GM12878 (cell line): Measurements from ENCODE around the gene CADPS. TPM values are rescaled to one million over a fixed set of nuclear protein-coding genes. Genes with fewer than 3 reads are reported as not detected.
A peak's percentile ranks its signal among the peaks of the same experiment; 100 is the strongest.

ENCODE experiments used
- ATAC-seq: fragments of 200-7000 bp; cut with Tn5 transposase; 3 replicates; pipeline ENCODE4 v1.9.1; 2020; ENCODE audit warnings: mild to moderate bottlenecking, moderate library complexity
- BruUV-seq: library from RNA; stranded (reverse); fragments of 400-500 nt; replicated peaks from 2 replicates; lab custom pipeline; 2021; lab: Mats Ljungman, UMichigan
- CTCF ChIA-PET: fragments of 300-600 bp; sonication (Branson Sonifier 250); formaldehyde crosslinking; extraction: SDS; loops from one replicate; lab custom pipeline; 2021; ENCODE audit warnings: inconsistent platforms; lab: Yijun Ruan, JAX
- POLR2A ChIA-PET: fragments of 350-600 bp; formaldehyde crosslinking; extraction: SDS; loops from one replicate; lab custom pipeline; 2021; ENCODE audit warnings: inconsistent platforms; lab: Charles Lee
- RAD21 ChIA-PET: fragments of 300-600 bp; sonication (Branson Sonifier 250); formaldehyde crosslinking; loops from one replicate; lab custom pipeline; 2023; ENCODE audit warnings: antibody characterized with exemption; ENCODE audit not compliant: unreplicated experiment; lab: Charles Lee
- SMC1A ChIA-PET: fragments of 300-600 bp; sonication (Branson Sonifier 250); formaldehyde crosslinking; loops from one replicate; lab custom pipeline; 2023; ENCODE audit not compliant: unreplicated experiment, uncharacterized antibody; lab: Charles Lee
- DNase-seq: peaks from one replicate; pipeline ENCODE4 v3.0.0-alpha.2; 2011; ENCODE audit warnings: low read depth, low spot score
- FAIRE-seq: peaks from 3 replicates; lab custom pipeline; 2011; peaks lifted over from hg19 to GRCh38; lab: Jason Lieb, UNC
- H2AFZ ChIP-seq: 2 replicates; pipeline ENCODE4 v1.6.0; 2011; ENCODE audit warnings: low read depth, low read length, control low read depth; ENCODE audit not compliant: control insufficient read depth
- H3K27ac ChIP-seq: 2 replicates; pipeline ENCODE4 v1.5.1; 2011; ENCODE audit warnings: control low read depth; ENCODE audit not compliant: control insufficient read depth, insufficient read depth
- H3K27me3 ChIP-seq, 2 experiments: replicated peaks in 1 of 2; 2 replicates each; pipeline versions ENCODE4 v1.6.0 to v1.6.1; 2011; ENCODE audit warnings: low read length in 1 of 2; ENCODE audit not compliant: control insufficient read depth in 2 of 2, insufficient read depth in 2 of 2
- H3K36me3 ChIP-seq, 2 experiments: 2 replicates each; pipeline ENCODE4 v1.5.1; 2011; ENCODE audit warnings: low read length in 1 of 2; ENCODE audit not compliant: control insufficient read depth in 2 of 2, insufficient read depth in 2 of 2
- H3K4me1 ChIP-seq: 2 replicates; pipeline ENCODE4 v1.6.1; 2011; ENCODE audit warnings: mild to moderate bottlenecking, low read length, moderate library complexity, mixed read lengths; ENCODE audit not compliant: control insufficient read depth, insufficient read depth
- H3K4me2 ChIP-seq: 2 replicates; pipeline ENCODE4 v1.6.0; 2011; ENCODE audit warnings: control low read depth; ENCODE audit not compliant: control insufficient read depth, insufficient read depth
- H3K4me3 ChIP-seq: fragments of 200-600 bp; sonication (generic); 2 replicates; pipeline ENCODE4 v1.5.1; 2016
- H3K79me2 ChIP-seq: 2 replicates; pipeline ENCODE4 v1.6.0; 2011; ENCODE audit warnings: low read length; ENCODE audit not compliant: control insufficient read depth, insufficient read depth
- H3K9ac ChIP-seq: 2 replicates; pipeline ENCODE4 v1.8.0; 2011; ENCODE audit warnings: low read length, control low read depth, mixed read lengths; ENCODE audit not compliant: control insufficient read depth, insufficient read depth
- H3K9me3 ChIP-seq: replicated peaks from 3 replicates; pipeline ENCODE4 v1.5.1; 2011; ENCODE audit warnings: mild to moderate bottlenecking, low read length; ENCODE audit not compliant: control insufficient read depth, insufficient read depth
- H4K20me1 ChIP-seq: 2 replicates; pipeline ENCODE4 v1.6.0; 2011; ENCODE audit not compliant: control insufficient read depth, insufficient read depth
- BHLHE40 ChIP-seq, 2 experiments: fragments of 450-650 bp in 1 of 2; IDR thresholded peaks; 2 replicates each; pipeline ENCODE4 v1.6.1; 2011 to 2017; ENCODE audit warnings: low read depth in 2 of 2, borderline replicate concordance in 1 of 2, improper control_type of control experiment in 1 of 2, low read length in 1 of 2, mild to moderate bottlenecking in 1 of 2
- BMI1 ChIP-seq: fragments of 450-650 bp; IDR thresholded peaks from 2 replicates; pipeline ENCODE4 v1.6.1; 2016; ENCODE audit warnings: mild to moderate bottlenecking, moderate library complexity, borderline replicate concordance
- CBFB ChIP-seq: IDR thresholded peaks from 2 replicates; pipeline ENCODE4 v1.6.1; 2016; ENCODE audit warnings: antibody characterized with exemption, low read depth
- CBX5 ChIP-seq: sonication (generic); IDR thresholded peaks from 2 replicates; pipeline ENCODE4 v1.6.1; 2016; ENCODE audit warnings: low read depth, moderate library complexity, mild to moderate bottlenecking, inconsistent platforms
- DPF2 ChIP-seq: fragments of 450-650 bp; IDR thresholded peaks from 2 replicates; pipeline ENCODE4 v1.6.1; 2017; ENCODE audit warnings: mild to moderate bottlenecking
- EED ChIP-seq: sonication (generic); IDR thresholded peaks from 2 replicates; pipeline ENCODE4 v1.6.1; 2016; ENCODE audit warnings: antibody characterized with exemption, low read depth
- ESRRA ChIP-seq: IDR thresholded peaks from 2 replicates; pipeline ENCODE4 v1.6.1; 2012; ENCODE audit warnings: mild to moderate bottlenecking, low read length, improper control_type of control experiment
- HDAC6 ChIP-seq: fragments of 200-600 bp; sonication (generic); IDR thresholded peaks from one replicate; pipeline ENCODE4 v1.8.0; 2017; ENCODE audit warnings: antibody characterized with exemption; ENCODE audit not compliant: unreplicated experiment
- MEF2A ChIP-seq: IDR thresholded peaks from 2 replicates; pipeline ENCODE4 v1.6.1; 2011; ENCODE audit warnings: low read depth, mild to moderate bottlenecking, low read length, moderate library complexity; ENCODE audit not compliant: insufficient read depth
- MYB ChIP-seq: fragments of 150-350 bp; IDR thresholded peaks from 2 replicates; pipeline ENCODE4 v1.6.1; 2014; ENCODE audit warnings: mild to moderate bottlenecking, low read depth, low read length, borderline replicate concordance
- POU2F2 ChIP-seq: IDR thresholded peaks from 3 replicates; pipeline ENCODE4 v1.6.1; 2011; ENCODE audit warnings: low read depth, mild to moderate bottlenecking, low read length, borderline replicate concordance
- RFX5 ChIP-seq: IDR thresholded peaks from 2 replicates; pipeline ENCODE4 v1.6.1; 2011; ENCODE audit warnings: low read depth, low read length, improper control_type of control experiment
- SMAD1 ChIP-seq: fragments of 450-650 bp; IDR thresholded peaks from 2 replicates; pipeline ENCODE4 v1.6.1; 2018; ENCODE audit warnings: mild to moderate bottlenecking, low read depth; ENCODE audit not compliant: partially characterized antibody
- SMAD5 ChIP-seq: IDR thresholded peaks from 2 replicates; pipeline ENCODE4 v1.6.1; 2016; ENCODE audit warnings: antibody characterized with exemption, low read depth
- TAF1 ChIP-seq: IDR thresholded peaks from 2 replicates; pipeline ENCODE4 v1.6.1; 2011; ENCODE audit warnings: mild to moderate bottlenecking, low read depth, low read length, borderline replicate concordance
- TCF7 ChIP-seq: IDR thresholded peaks from 2 replicates; pipeline ENCODE4 v1.6.1; 2014; ENCODE audit warnings: antibody characterized with exemption, borderline replicate concordance
- ZNF207 ChIP-seq: fragments of 450-650 bp; IDR thresholded peaks from 2 replicates; pipeline ENCODE4 v1.6.1; 2014; ENCODE audit warnings: antibody characterized with exemption, mild to moderate bottlenecking, borderline replicate concordance
- ZNF24 ChIP-seq: fragments of 450-650 bp; IDR thresholded peaks from 2 replicates; pipeline ENCODE4 v1.6.1; 2017; ENCODE audit warnings: antibody characterized with exemption, mild to moderate bottlenecking
- WGBS: methylation state at CpG from one replicate; pipeline ENCODE4 v1.1.6; 2016; ENCODE audit warnings: low lambda C conversion rate; ENCODE audit not compliant: insufficient replicate concordance, insufficient coverage; ENCODE audit errors: missing lambda C conversion rate; 5-methylcytosine and 5-hydroxymethylcytosine counted together
- in situ Hi-C: fragments of 300-500 bp; cut with MboI; formaldehyde crosslinking; loops from 9 replicates; pipeline ENCODE4 v1.14.3; 2018; ENCODE audit warnings: mixed read lengths
- intact Hi-C: fragments of 100-400 bp; cut with micrococcal nuclease; formaldehyde crosslinking; loops from one replicate; pipeline ENCODE4 v1.14.2; 2022; ENCODE audit not compliant: unreplicated experiment
- polyA plus RNA-seq, 11 experiments: library from polyadenylated mRNA; depleted of rRNA in 4 of 11; unstranded in 6 of 11; stranded (reverse) in 5 of 11; fragments of >200 nt; fragmentation: Nextera tagmentation in 4 of 11; fragmentation: Illumina TruSeq in 1 of 11; extraction: Ambion mirVana in 4 of 11; extraction: Trizol in 1 of 11; gene quantifications; 1 replicate in 1 of 11; 2 replicates in 10 of 11; pipeline versions ENCODE4 v1.2.1 to v1.2.3, GENCODE V29; 2011 to 2016; ENCODE audit warnings: inconsistent platforms in 2 of 11, missing spikeins in 2 of 11, low read depth in 1 of 11
- total RNA-seq, 4 experiments: library from RNA; depleted of rRNA in 3 of 4; stranded (reverse); fragments of >200 nt in 3 of 4; fragmentation: Illumina TruSeq in 1 of 4; extraction: Trizol in 1 of 4; gene quantifications; 2 replicates each; pipeline versions ENCODE4 v1.2.1 to v1.2.3, GENCODE V29; 2013 to 2021
- TF ChIP-seq, protein P1 (sequence below): fragments of 150-350 bp; IDR thresholded peaks from 2 replicates; pipeline ENCODE4 v1.6.1; 2016; ENCODE audit warnings: low read depth, low read length
- TF ChIP-seq, protein P2 (sequence below): fragments of 450-650 bp; IDR thresholded peaks from 2 replicates; pipeline ENCODE4 v1.6.1; 2017; ENCODE audit warnings: mild to moderate bottlenecking

Gene CADPS
- total and polyA plus RNA-seq, 10 of the 15 experiments (the other 5 are each of a cell fraction or from before 2014, with no cell fraction given): 0.20 TPM; not detected in 9

DNA sequence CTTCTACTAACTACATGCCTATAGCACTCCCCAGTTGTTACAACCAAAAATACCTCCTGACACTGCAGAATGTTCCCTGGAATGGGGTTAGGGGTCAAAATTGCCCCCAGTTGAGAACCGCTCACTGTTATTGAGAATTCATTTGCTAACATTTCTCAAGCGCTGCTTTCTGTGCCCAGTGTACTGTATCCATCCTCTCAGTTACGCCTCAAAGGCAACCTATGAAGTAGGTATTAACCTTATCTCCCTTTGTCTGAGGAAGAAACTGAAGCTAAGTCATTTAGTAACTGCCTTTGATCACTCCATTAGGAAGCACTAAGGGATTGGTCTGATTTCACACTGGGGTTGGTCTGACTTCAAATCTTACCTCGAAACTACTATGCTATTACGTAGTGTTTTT lies 70.1 kb downstream of the CADPS start:
- no peak overlapping the region for H2AFZ ChIP-seq
- POLR2A ChIA-PET: no interaction called here
- CTCF ChIA-PET: no interaction called here
- FAIRE-seq: no peak
- TF ChIP-seq ZNF24 (no peak), MEF2A (no peak), CBFB (no peak), ZNF207 (no peak), DPF2 (no peak), TCF7 (no peak), SMAD1 (no peak), BHLHE40 (IDR thresholded peaks at IDR 0.05; ENCODE audit: borderline replicate concordance in 1 of 2, low read depth in 2 of 2, low read length in 1 of 2) (no peak), TAF1 (no peak), EED (no peak), RFX5 (no peak), BMI1 (no peak), MYB (no peak), CBX5 (no peak), HDAC6 (no peak), ESRRA (no peak), POU2F2 (no peak), SMAD5 (no peak)
- TF ChIP-seq, protein P1, sequence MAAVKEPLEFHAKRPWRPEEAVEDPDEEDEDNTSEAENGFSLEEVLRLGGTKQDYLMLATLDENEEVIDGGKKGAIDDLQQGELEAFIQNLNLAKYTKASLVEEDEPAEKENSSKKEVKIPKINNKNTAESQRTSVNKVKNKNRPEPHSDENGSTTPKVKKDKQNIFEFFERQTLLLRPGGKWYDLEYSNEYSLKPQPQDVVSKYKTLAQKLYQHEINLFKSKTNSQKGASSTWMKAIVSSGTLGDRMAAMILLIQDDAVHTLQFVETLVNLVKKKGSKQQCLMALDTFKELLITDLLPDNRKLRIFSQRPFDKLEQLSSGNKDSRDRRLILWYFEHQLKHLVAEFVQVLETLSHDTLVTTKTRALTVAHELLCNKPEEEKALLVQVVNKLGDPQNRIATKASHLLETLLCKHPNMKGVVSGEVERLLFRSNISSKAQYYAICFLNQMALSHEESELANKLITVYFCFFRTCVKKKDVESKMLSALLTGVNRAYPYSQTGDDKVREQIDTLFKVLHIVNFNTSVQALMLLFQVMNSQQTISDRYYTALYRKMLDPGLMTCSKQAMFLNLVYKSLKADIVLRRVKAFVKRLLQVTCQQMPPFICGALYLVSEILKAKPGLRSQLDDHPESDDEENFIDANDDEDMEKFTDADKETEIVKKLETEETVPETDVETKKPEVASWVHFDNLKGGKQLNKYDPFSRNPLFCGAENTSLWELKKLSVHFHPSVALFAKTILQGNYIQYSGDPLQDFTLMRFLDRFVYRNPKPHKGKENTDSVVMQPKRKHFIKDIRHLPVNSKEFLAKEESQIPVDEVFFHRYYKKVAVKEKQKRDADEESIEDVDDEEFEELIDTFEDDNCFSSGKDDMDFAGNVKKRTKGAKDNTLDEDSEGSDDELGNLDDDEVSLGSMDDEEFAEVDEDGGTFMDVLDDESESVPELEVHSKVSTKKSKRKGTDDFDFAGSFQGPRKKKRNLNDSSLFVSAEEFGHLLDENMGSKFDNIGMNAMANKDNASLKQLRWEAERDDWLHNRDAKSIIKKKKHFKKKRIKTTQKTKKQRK: no peak
- TF ChIP-seq, protein P2, sequence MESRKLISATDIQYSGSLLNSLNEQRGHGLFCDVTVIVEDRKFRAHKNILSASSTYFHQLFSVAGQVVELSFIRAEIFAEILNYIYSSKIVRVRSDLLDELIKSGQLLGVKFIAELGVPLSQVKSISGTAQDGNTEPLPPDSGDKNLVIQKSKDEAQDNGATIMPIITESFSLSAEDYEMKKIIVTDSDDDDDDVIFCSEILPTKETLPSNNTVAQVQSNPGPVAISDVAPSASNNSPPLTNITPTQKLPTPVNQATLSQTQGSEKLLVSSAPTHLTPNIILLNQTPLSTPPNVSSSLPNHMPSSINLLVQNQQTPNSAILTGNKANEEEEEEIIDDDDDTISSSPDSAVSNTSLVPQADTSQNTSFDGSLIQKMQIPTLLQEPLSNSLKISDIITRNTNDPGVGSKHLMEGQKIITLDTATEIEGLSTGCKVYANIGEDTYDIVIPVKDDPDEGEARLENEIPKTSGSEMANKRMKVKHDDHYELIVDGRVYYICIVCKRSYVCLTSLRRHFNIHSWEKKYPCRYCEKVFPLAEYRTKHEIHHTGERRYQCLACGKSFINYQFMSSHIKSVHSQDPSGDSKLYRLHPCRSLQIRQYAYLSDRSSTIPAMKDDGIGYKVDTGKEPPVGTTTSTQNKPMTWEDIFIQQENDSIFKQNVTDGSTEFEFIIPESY: no peak
- BruUV-seq: no TSS peak
- H3K36me3 ChIP-seq: no peaks in the 10 kb centered on the region
- no peak overlapping the region for H3K9ac ChIP-seq
- no peak overlapping the region for H3K4me3 ChIP-seq
- SMC1A ChIA-PET: no interaction called here
- RAD21 ChIA-PET: interaction anchor here (0.7 kb wide), 1 partner anchor 181 kb away, joined by 3 read pairs; no protein-coding TSS in a partner anchor
- DNase-seq: no peak
- H4K20me1 ChIP-seq: no peaks in the 10 kb centered on the region
- no peaks in the 10 kb centered on the region for H3K79me2 ChIP-seq
- no peak overlapping the region for H3K4me2 ChIP-seq
- H3K27me3 ChIP-seq: no peaks in the 10 kb centered on the region; a peak in 1 of 4 replicates
- intact Hi-C loops (loop anchor here (10.0 kb wide), 1 partner anchor 140 kb away; no protein-coding TSS in a partner anchor), in situ Hi-C loops (no loop called here)
- H3K9me3 ChIP-seq: no peaks in the 10 kb centered on the region
- no peak overlapping the region for H3K27ac ChIP-seq
- ATAC-seq: peak; percentile 27
- H3K4me1 ChIP-seq: no peaks in the 10 kb centered on the region
- WGBS: 53% methylated on average over 5 of the region's 5 CpGs
